A673 (cell line): ENCODE measurements around the gene SLC10A3. TPM values are rescaled to one million over a fixed set of nuclear protein-coding genes. Genes with fewer than 3 reads are reported as not detected.
"Not testable (repeated sequence)": the region's sequence is repeated elsewhere in the genome, so short reads cannot be mapped to it uniquely, and the experiment has no call there.

ENCODE experiments used
- BruUV-seq: library from RNA; stranded (reverse); fragments of 400-500 nt; replicated peaks from 2 replicates; lab custom pipeline; 2021; lab: Mats Ljungman, UMichigan
- CTCF ChIA-PET: fragments of 300-600 bp; sonication (Branson Sonifier 250); formaldehyde crosslinking; loops from one replicate; lab custom pipeline; 2022; ENCODE audit warnings: antibody characterized with exemption; lab: Charles Lee
- POLR2A ChIA-PET: fragments of 300-600 bp; sonication (Branson Sonifier 250); formaldehyde crosslinking; loops from one replicate; lab custom pipeline; 2022; ENCODE audit warnings: antibody characterized with exemption; ENCODE audit not compliant: low non-redundant PET; lab: Charles Lee
- DNase-seq: peaks from one replicate; pipeline ENCODE4 v3.0.0-alpha.2; 2015; ENCODE audit warnings: low spot score
- H3K27ac ChIP-seq: fragments of 200-600 bp; sonication (generic); 2 replicates; pipeline ENCODE4 v1.5.1; 2016; ENCODE audit warnings: mixed run types, low read depth, mild to moderate bottlenecking, mixed read lengths, antibody characterized with exemption, low read length; ENCODE audit not compliant: poor library complexity, severe bottlenecking
- H3K27me3 ChIP-seq: fragments of 200-600 bp; sonication (generic); replicated peaks from 2 replicates; pipeline ENCODE4 v1.6.1; 2017; ENCODE audit warnings: mixed run types, low read depth, mild to moderate bottlenecking, mixed read lengths, antibody characterized with exemption, low read length; ENCODE audit not compliant: insufficient read depth, poor library complexity
- H3K36me3 ChIP-seq: fragments of 200-600 bp; sonication (generic); 2 replicates; pipeline ENCODE4 v1.6.1; 2016; ENCODE audit warnings: mixed run types, mild to moderate bottlenecking, mixed read lengths, antibody characterized with exemption, low read length; ENCODE audit not compliant: insufficient read depth, poor library complexity, severe bottlenecking
- H3K4me1 ChIP-seq: fragments of 200-600 bp; sonication (generic); 2 replicates; pipeline ENCODE4 v1.6.1; 2017; ENCODE audit warnings: mixed run types, mild to moderate bottlenecking, mixed read lengths, antibody characterized with exemption, low read length; ENCODE audit not compliant: insufficient read depth, poor library complexity, severe bottlenecking
- H3K4me3 ChIP-seq: fragments of 200-600 bp; sonication (generic); 2 replicates; pipeline ENCODE4 v1.5.1; 2016; ENCODE audit warnings: low read depth, mixed run types, mild to moderate bottlenecking, mixed read lengths, low read length; ENCODE audit not compliant: poor library complexity, severe bottlenecking
- H3K9me3 ChIP-seq: fragments of 200-600 bp; sonication (generic); 2 replicates; pipeline ENCODE4 v1.6.1; 2016; ENCODE audit warnings: mixed run types, low read depth, mild to moderate bottlenecking, mixed read lengths, antibody characterized with exemption, low read length; ENCODE audit not compliant: poor library complexity, severe bottlenecking
- EZH2 ChIP-seq: fragments of 200-600 bp; sonication (generic); IDR thresholded peaks from 2 replicates; pipeline ENCODE4 v1.6.1; 2017; ENCODE audit warnings: borderline replicate concordance, low read depth, mild to moderate bottlenecking, mixed read lengths, antibody characterized with exemption, low read length; ENCODE audit not compliant: poor library complexity, severe bottlenecking
- intact Hi-C: fragments of 100-400 bp; cut with micrococcal nuclease; formaldehyde crosslinking; loops from one replicate; pipeline ENCODE4 v1.10.0; 2022; ENCODE audit not compliant: unreplicated experiment
- total RNA-seq: library from RNA; stranded (reverse); gene quantifications from 2 replicates; pipeline ENCODE4 v1.2.3, GENCODE V29; 2021
- TF ChIP-seq, protein P1 (sequence below): fragments of 300-800, 200-600 bp; sonication (generic); conservative IDR thresholded peaks from 2 replicates; pipeline ENCODE4 v1.5.1; 2017; ENCODE audit warnings: low read depth, mild to moderate bottlenecking, antibody characterized with exemption, low read length, moderate library complexity, mixed read lengths

The SLC10A3 gene
- total RNA-seq, 1 experiment from 2014 or later = 9.7 TPM

GRCh38 chrX:154496591-154497137, 6.2 kb upstream of the SLC10A3 start:
- H3K9me3 ChIP-seq, POLR2A ChIA-PET, DNase-seq, H3K27ac ChIP-seq, H3K4me3 ChIP-seq, H3K27me3 ChIP-seq, BruUV-seq, CTCF ChIA-PET, intact Hi-C loops, H3K36me3 ChIP-seq, H3K4me1 ChIP-seq: not testable (repeated sequence)

DNA sequence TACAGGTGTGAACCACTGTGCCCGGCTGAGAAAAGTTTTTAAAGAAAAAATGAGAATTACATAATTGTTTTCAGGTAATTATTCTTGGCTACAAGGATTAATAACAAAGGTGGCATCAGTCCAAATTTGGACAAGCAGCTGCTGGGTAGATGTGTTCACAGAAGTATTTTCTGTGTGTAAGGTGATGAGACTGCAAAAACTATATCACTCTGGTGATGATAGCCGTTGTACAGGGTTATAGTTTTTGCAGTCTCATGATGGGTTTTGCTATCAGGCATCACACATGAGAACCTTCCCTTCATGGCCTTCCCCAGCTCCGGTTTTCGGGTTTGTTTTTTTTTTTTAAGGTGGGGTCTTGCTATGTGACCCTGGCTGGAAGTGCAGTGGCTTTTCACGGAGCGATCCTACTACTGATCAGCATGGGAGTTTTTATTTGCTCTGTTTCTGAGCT, 5.1 kb upstream of the SLC10A3 start:
- TF ChIP-seq, protein P1, sequence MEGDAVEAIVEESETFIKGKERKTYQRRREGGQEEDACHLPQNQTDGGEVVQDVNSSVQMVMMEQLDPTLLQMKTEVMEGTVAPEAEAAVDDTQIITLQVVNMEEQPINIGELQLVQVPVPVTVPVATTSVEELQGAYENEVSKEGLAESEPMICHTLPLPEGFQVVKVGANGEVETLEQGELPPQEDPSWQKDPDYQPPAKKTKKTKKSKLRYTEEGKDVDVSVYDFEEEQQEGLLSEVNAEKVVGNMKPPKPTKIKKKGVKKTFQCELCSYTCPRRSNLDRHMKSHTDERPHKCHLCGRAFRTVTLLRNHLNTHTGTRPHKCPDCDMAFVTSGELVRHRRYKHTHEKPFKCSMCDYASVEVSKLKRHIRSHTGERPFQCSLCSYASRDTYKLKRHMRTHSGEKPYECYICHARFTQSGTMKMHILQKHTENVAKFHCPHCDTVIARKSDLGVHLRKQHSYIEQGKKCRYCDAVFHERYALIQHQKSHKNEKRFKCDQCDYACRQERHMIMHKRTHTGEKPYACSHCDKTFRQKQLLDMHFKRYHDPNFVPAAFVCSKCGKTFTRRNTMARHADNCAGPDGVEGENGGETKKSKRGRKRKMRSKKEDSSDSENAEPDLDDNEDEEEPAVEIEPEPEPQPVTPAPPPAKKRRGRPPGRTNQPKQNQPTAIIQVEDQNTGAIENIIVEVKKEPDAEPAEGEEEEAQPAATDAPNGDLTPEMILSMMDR = no peak
- no peak for TF ChIP-seq EZH2
- ChIA-PET CTCF (no interaction called here), POLR2A (interaction anchor here (0.5 kb wide), 1 partner anchor 42 kb away, joined by 3 read pairs; no protein-coding TSS in a partner anchor)
- BruUV-seq = no TSS peak
- Histone ChIP-seq H3K27ac (no peak overlapping the region), H3K4me1 (no peaks in the 10 kb centered on the region), H3K4me3 (no peak overlapping the region), H3K9me3 (no peaks in the 10 kb centered on the region), H3K27me3 (no peaks in the 10 kb centered on the region), H3K36me3 (no peaks in the 10 kb centered on the region)
- no peak for DNase-seq
- intact Hi-C loops = no loop called here

- intact Hi-C loops = no loop called here
- DNase-seq = no peak
- no peaks in the 10 kb centered on the region for H3K9me3 ChIP-seq
- ChIA-PET CTCF (no interaction called here), POLR2A (no interaction called here)
- H3K4me3 ChIP-seq = no peak overlapping the region
- H3K27me3 ChIP-seq = no peaks in the 10 kb centered on the region
- TF ChIP-seq EZH2 = no peak
- TF ChIP-seq, protein P1 = no peak
- no peak overlapping the region for H3K27ac ChIP-seq
- no peaks in the 10 kb centered on the region for H3K4me1 ChIP-seq
- H3K36me3 ChIP-seq = no peaks in the 10 kb centered on the region
- no TSS peak for BruUV-seq
Measured at GRCh38 chrX:154494715-154495114, 4.3 kb upstream of the SLC10A3 start.

- Histone ChIP-seq H3K36me3 (peaks cover 4% of the 10 kb centered on the region), H3K4me1 (peaks cover 5% of the 10 kb centered on the region), H3K27ac (peak overlapping the region; percentile 80), H3K27me3 (no peaks in the 10 kb centered on the region), H3K9me3 (no peaks in the 10 kb centered on the region), H3K4me3 (peak overlapping the region; percentile 60)
- DNase-seq = no peak
- BruUV-seq = no TSS peak
- no peak for TF ChIP-seq EZH2
- TF ChIP-seq, protein P1 = no peak
- ChIA-PET POLR2A (no interaction called here), CTCF (no interaction called here)
- intact Hi-C loops = no loop called here
Measured at GRCh38 chrX:154490021-154490413, 412 bp downstream of the SLC10A3 start.
